ENCODE measurements around the gene SETD2.
A peak's percentile ranks its signal among the peaks of the same experiment; 100 is the strongest.
"Not testable (repeated sequence)": the region's sequence is repeated elsewhere in the genome, so short reads cannot be mapped to it uniquely, and the experiment has no call there.

SETD2 gene

DNA sequence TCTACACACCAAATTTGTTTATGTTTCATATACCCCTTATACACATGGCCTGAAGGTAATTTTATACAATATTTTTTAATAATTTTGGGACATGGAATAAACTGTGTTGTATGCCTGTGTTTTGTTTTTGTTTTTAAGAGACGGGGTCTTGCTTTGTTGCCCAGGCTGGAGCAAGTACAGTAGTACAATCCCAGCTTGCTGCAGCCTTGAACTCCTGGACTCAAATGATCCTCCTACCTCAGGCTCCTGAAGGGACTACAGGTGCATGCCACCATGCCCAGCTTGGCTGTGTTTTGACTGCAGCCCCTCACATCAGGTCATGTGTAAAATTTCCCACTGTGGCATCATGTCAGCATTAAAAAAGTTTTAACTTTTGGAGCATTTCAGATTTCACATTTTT, 18.6 kb downstream of the SETD2 start:
- DNase-seq = no peak

DNA sequence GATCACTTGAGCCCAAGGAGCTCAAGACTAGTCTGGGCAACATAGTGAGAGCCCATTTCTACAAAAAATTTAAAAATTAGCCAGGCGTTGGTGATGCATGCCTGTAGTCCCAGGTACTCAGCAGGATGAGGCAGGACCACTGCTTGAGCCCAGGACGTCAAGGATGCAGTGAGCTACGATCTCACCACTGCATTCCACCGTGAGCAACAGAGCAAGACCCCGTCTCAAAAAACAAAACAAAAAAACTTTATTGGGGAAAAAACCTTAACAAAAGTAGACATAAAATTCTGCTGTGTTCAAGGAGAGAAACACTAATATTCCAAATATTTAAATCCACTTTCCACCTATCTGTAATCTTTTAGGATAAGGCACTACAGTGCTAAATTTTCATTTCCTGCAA, 20.8 kb downstream of the SETD2 start:
- DNase-seq = no peak

DNA sequence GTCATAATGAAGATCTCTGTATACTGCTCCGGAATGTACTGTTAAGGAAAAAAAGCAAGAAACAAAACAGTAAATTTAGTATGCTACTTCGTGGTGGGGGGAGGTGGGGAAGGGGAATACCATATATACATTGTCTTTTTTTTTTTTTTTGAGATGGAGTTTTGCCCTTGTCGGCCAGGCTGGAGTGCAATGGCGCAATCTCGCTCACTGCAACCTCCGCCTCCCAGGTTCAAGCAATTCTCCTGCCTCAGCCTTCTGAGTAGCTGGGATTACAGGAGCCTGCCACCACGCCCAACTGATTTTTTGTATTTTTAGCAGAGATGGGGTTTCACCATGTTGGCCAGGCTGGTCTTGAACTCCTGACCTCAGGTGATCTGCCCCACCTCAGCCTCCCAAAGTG, 21.4 kb downstream of the SETD2 start:
- DNase-seq = not testable (repeated sequence)

DNA sequence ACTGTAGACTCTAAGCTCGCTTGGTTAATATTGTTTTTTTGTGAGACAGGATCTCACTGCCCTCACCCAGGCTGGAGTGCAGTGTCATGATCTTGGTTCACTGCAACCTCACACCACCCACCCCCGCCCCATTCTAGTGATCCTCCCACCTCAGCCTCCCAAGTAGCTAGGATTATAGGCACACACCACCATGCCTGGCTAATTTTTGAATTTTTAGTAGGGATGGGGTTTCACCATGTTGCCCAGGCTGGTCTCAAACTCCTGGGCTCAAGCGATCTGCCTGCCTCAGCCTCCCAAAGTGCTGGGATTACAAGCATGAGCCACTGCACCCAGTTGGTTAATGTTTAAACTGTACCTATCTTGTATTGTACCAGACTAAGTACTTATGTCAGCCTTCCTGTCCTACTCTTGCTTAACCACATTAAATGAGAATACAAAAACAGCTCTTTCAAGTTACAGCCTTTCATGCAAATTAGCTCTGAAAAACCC, 22.9 kb downstream of the SETD2 start:
- DNase-seq = not testable (repeated sequence)

DNA sequence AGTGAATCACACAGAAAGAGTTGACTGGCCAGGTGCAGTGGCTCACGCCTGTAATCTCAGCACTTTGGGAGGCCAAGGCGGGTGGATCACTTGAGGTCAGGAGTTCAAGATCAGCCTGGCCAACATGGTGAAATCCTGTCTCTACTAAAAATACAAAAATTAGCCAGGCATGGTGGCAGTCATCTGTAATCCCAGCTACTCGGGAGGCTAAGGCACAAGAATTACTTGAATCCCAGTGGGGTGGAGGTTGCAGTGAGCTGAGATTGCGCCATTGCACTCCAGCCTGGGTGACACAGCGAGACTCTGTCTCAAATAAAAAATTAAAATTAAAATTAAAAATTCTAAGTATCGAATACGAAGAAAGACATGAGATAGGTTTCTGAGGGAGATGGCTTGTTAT, 23.4 kb downstream of the SETD2 start:
- not testable (repeated sequence) for DNase-seq

DNA sequence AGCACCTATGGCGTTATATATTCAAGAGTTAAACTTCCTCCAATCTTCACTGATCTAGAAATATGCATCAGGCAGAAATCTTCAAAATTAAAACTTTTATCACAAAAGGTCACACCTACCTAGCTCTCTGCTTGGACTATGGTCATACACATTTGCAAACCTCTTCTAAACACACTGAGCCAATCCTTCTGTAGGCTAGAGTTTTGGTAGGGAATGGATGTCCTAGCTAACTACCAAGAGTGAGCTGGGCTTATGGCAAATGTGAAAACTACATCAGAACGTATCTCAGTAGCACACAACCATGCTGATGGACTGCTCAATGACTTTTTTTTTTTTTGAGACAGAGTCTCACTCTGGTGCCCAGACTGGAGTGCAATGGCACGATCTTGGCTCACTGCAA, 29.6 kb downstream of the SETD2 start:
- DNase-seq = no peak

DNA sequence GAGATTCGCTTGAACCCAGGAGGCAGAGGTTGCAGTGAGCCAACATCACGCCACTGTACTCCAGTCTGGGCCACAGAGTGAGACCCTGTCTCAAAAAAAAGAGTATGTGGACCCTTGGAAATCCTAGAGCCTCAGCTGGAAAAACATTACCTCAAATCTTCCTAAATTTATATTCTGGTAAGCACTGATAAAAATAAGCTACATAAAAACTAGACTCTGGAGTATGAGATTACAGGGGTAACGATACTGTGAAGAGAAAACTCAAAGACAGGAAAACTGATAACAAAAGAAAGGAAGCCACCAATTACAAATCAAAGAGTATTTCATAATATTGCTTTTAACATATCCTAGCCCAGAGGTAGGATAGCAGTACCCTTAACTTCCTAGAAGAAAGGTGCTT, 30.3 kb downstream of the SETD2 start:
- DNase-seq = no peak

DNA sequence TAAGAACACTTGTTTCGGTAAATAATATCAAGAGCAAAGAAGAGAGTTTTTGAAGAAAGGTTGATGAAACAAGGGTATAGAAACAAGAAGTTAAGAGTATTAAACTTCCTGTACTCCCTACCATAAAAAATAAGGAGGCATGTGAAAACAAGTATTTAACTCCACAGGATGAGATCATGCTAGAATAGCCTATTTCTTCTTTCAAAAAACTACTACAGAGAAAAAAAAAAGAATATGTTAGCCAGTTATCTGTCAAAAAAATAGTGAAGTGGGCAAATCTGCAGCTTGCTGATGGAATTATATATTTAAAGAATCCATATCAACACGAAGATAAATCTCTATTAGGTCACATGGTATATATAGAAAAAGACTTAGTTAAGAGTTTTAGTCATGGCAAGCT, 33.4 kb downstream of the SETD2 start:
- no peak for DNase-seq

DNA sequence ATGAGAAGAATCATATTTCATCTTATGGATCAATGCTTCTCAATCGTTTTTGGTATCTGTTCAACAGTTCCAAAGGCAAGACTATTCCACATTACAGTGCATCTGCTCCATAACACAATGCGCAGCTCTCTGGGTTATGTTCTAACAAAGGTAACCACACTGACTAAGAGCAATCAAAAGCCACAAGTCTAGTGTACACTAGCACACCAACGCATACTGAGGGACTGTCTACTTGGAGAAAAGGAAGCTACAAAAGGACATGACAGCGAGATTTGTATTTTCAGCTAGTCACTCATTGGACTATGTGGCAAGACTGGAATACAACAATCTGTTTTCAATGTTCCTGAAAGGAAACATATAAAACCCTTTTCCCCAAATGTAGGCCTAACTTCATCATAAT, 35.8 kb downstream of the SETD2 start:
- DNase-seq = no peak

DNA sequence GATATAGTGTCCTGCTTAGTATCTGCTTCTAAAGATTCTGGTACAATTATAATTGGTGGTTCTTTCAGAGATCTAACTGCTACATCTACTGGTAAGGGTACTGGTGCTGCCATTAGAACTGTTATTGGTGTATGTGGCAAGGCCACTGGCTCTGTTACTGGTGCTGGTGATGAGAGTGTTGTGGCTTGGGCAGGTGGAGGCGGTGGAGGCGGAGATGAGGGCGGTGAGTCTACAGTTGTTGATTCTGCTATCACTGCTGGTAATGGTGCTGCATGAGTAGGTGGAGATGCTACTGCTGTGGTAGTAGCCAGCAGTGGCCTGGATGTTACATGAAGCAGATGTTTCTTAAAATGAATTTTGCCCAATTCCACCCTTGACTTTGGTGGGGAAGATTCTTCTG, 40.1 kb downstream of the SETD2 start:
- no peak for DNase-seq

DNA sequence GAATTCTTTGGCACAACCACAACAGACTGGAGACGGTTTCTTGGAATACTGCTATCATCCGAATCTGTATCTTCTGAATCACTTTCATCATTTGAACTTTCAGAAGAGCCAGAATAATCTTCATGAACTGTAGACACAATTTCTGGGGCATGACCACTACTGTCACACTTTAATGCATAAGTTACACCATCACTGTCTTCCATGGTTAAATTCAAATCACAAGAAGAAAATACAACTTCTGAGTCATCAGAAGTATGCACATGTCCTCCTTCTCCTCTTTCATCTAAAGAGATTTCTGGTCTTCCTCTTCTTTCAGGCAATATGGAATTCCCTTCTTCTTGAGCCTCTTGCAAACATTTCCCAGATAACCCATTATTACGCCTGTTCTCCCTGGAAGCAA, 42.5 kb downstream of the SETD2 start:
- DNase-seq = no peak

DNA sequence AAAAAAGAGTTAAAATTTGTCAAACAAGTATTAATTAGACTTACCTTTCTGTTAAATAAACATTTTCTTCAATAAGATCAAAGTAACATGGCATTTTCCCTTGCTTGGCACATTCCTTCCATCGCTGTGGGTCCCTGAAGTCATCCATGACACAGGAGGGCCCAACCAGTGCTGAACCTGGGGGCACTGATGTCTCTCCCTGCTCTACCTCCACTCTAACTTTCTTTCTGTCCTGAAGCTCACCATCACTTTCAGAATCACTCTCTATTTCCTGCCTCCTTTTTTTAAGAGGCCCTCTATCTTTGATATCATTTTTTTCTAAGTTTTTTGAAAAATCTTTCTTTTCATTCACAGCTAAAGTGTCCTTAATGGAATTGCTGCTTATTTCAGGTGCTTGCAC, 43.8 kb downstream of the SETD2 start:
- no peak for DNase-seq

DNA sequence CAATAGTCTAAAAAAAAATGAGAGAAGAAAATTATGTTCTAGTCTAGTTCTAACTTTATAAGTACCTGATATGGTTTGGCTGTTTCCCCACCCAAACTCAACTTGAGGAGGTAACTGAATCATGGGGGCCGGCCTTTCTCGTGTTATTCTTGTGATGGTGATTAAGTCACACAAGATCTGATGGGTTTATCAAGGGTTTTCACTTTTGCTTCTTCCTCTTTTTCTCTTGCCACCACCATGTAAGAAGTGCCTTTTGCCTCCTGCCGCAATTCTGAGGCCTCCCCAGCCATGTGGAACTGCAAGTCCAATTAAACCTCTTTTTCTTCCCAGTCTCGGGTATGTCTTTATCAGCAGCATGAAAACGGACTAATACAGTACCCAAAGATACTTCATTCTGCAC, 44.5 kb downstream of the SETD2 start:
- DNase-seq = peak; percentile 8

DNA sequence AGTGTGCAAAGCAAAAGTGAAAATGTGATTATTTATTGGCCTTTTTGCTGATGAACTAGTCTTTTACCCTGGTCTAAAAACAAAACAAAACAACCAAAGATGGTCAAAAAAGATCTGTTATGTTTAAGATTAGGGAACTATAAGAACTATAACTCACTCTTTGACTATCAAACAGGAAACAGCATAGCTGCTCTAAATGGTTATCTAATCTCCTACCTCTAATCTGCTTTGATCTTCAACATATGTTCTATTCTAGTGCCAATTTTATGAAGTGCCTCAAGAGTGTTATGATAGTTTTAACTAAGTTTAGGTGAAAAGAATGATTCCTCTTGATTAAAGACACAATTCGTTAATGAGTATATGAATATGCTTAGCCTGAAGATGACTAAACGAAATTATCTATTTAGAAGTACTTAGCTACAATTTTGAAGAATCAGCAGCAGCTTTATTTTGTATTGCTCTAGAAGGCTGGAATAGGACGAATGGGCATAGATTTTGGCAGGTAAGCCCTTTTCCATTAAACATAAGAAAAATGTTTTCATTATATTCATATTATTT, 46.0 kb downstream of the SETD2 start:
- no peak for DNase-seq

DNA sequence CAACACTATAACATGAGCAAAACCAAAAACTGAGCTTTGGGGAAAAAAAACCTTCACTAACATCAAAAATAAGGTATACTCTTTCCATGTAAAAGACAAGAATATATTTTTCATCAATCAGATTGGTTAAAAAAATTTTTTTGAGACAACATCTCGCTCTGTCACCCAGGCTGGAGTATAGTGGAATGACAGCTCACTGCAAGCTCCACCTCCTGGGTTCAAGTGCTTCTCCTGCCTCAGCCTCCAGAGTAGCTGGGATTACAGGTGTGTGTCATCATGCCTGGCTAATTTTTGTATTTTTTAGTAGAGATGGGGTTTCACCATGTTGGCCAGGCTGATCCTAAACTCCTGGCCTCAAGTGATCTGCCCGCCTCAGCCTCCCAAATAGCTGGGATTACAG, 48.4 kb downstream of the SETD2 start:
- DNase-seq = not testable (repeated sequence)

DNA sequence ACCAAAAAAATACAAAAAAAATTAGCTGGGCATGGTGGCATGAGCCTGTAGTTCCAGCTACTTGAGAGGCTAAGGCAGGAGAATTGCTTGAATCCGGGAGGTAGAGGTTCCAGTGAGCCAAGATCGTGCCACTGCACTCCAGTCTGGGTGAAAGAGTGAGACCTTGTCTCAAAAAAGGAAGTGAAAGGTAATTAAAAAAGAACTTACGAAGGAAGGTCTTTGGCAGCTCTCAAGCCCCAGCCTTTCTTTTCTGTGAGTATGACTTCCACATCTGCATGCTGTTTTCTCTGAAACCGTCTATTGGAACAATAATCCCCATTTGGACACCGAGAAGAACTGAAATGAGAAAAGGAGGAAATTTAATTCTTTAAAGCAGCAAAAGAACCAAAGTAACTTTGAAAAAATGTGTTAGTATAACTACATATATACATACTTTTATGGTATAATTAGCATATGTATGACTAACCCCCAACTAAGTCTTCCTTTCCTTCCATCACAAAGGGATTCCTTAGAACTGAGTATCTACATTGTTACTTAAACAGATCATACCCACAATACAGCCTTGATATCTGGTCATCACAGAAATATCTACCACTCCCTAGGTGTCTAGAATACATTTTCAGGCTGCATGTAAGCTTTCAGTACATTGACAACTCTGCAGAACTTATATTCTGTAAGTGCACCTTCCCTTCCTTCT, 50.1 kb downstream of the SETD2 start:
- DNase-seq = no peak

DNA sequence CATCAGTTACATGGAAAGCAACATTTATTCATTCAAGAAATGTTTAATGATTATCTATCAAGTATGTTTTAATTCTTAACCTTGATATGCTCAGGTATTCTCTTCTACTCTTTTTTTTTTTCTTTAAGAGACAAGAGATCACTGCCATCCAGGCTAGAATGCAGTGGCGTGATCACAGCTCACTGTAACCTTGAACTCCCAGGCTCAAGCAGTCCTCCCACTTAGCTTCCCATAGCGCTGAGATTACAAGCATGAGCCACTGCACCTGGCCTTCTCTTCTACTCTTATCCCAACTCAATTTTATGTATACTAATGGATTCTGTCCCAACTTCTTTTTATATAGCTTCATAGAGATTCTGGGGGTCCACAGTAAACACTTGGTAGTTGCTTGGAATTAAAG, 50.9 kb downstream of the SETD2 start:
- DNase-seq = no peak

DNA sequence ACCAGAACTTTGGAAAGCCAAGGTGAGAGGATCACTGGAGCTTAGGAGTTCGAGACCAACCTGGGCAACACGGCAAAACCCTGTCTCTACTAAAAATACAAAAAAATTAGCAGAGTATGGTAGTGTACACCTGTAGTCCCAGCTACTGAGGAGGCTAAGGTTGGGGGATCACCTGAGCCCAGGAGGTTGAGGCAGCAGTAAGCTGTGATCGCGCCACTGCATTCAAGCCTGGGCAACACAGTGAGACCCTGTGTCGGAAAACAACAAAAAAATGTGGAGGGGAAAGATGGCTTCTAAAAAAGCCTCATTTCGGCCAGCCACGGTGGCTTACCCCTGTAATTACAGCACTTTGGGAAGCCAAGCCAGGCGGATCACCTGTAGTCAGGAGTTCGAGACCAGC, 54.5 kb downstream of the SETD2 start:
- DNase-seq = no peak

DNA sequence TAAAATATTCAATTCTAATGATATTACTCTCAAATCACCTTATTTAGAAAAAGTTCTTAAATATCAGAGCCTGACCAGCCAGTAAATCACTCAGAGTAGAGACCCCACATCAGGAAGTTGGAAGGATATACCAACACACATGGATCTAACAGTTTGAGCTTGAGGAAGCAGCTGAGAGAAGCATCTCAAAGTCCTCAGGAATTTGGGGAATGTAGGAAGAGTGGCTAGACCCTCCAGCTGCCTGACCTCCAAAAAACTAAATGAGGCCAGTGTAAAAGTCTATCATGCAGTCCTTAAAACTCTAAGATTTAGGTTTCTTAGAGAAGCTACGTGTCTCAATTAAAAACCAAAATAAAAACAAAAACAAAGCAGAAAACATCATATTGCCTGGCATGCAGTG, 55.4 kb downstream of the SETD2 start:
- DNase-seq = no peak

DNA sequence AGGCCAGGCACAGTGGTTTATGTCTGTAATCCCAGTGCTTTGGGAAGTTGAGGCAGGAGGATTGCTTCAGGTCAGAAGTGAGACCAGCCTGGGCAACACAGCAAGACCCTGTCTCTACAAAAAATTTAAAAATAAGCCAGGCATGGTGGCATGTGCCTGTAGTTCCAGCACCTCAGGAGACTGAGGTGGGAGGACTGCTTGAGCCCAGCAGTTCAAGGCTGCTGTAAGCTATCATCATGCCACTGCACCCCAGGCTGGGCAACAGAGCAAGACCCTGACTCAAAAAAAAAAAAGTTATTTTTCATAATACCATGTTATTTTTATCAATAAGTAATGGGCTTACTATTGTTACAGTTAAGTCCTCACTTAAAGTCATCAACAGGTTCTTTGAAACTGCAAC, 59.7 kb downstream of the SETD2 start:
- no peak for DNase-seq

DNA sequence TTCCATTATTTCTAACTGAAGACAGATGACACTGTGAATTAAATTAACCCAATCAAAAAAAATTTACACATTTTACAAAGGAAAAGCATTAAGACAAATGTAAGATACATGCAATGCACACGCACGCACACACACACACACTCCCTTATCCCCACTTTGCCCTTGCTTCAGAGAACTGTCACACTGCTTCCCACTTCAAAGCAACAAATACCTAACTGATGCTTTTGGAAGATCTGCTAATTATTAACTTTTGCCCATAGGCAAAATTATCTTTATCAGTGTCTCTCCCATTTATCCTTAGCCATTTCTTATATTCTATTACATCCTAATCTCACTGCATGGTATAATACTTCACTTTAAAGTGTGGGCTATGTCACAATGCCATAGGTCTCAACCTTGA, 60.3 kb downstream of the SETD2 start:
- DNase-seq = no peak

DNA sequence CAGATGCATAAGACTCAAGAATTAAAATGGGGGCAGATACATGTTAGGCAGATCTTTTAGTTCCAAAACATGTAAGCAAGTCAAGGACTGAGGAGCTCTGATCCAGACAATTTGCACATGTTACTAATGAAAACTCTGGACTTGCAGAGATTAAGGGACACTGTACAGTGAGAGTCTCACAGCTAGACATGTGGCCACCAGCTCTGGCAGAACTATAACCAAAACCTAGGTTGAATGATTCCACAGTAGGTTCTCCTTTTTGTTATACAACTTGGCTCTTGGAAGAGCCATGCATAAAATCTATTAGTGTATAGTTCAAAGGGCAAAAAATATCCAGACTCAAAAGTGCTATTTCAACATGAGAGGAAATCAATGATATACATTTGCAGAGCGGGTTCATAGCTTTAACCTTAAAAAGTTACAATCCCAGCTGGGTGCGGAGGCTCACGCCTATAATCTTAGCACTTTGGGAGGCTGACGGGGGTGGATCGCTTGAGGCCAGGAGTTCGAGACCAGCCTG, 61.8 kb downstream of the SETD2 start:
- no peak for DNase-seq

DNA sequence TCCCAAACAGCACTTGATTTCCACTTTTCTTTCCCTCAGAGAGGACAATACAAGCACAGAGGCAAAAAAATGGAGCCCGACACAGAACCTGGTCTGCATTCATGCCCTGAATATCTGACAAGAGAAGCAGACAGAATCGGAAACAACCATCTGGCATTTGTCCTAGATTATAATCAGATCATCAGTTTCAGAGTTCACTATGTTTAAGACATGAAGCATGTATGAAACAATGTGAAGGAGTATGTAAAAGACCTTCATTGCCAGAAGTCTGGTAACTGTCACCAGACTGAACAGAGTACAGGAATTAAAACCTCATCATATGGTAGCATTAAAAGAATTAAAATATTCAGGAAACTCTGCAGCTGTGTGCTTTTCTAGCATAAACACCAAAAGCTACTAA, 65.0 kb downstream of the SETD2 start:
- DNase-seq = no peak

DNA sequence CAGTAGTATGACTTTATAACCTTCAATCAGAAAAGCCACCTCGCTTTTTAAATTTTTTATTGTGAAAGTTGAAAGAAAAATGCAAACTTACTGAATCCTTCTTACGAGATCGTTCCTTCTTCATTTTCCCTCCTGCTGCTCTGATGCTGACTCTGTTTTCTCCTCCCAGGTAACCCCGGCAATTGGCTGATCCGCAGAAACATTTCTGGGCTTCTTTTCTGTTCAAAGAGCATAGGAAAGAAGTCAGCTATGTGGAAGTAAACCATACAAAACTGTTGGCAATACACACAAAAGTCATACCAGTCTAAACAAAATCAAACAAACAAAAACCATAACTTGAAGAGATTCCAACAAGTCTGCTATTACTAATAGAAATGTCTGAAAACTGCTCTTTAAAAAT, 66.0 kb downstream of the SETD2 start:
- no peak for DNase-seq

DNA sequence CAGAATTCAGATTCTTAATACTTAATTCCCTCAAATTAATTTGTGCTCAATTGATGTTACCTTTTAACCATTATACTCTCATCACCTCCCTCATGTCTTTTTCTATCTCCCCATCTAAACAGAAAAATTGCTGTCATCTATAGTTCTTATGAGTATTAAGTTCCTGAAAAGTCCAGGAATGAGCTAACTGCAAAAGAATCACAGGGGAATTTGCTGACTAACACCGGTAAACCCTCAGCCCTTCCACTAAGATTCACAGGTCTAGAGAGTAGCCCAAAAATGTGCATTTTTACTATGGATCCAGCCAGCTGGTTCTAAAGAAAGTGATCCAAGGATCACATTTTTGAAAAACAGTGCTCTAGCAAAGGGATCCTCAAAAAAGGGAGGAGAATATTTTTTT, 67.0 kb downstream of the SETD2 start:
- no peak for DNase-seq

All from activated CD4-positive, alpha-beta T cell treated with anti-CD3 and anti-CD28 coated beads for 48 hours (primary cell).